ENCODE results near the gene TP53INP2. TPM values are rescaled to one million over a fixed set of nuclear protein-coding genes. Genes with fewer than 3 reads are reported as not detected.

Gene TP53INP2
- total and polyA plus RNA-seq, 9 of the 15 experiments (the other 6 are each of a cell fraction or from before 2014, with no cell fraction given) = 0.43 to 5.0 (median 1.3) TPM

DNA sequence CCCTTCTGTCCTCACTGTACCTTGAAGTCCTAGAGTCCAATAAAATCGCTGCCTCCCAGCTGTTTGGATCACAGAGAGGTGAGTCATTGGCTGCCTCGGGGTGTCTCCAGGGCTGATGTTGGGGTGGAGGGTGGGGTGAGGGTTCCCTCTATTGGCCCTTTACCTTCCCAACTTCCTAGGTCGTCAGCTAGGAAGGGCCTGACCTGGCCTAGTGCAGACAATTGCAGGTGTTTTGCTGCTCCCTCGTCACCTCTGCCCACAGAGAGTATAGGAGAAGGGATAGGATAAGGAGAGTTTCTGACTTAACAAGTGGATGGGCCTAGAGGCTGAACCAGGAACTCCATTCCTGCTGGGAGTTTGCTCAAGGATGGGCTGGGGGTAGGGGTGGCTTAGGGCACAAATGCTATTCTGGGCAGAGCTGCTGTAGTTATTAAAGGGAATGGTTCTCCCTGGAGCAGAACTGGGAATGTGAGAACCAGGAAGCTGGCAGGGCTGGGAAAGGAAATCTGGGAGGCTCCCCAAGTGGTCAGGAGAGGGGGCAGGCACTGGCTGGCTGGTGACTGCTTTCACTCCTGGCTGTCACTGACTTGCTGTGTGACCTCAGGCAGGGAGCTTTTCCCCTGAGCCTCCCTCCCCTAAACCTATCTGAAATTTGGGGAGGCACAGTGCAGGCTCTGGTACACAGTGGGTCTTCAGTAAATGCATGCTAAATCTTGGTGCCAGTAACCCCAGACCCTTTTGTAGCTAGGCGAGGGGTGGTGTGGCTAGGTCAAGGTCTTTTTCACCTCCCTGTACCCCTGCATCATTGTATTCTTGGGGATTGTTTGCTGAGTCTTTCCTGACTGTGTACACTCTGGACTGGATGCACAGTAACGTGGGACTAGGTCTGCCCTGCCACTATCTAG, 1.5 kb downstream of the TP53INP2 start (continued):
- TF ChIP-seq, protein P1, sequence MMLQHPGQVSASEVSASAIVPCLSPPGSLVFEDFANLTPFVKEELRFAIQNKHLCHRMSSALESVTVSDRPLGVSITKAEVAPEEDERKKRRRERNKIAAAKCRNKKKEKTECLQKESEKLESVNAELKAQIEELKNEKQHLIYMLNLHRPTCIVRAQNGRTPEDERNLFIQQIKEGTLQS (IDR thresholded peaks at IDR 0.05) = peak; percentile 84
- TF ChIP-seq, protein P1 (CRISPR knock-in tag; conservative IDR thresholded peaks at IDR 0.05) = no peak; the same call in 1 of the 2 replicates
- TF ChIP-seq, protein P2, sequence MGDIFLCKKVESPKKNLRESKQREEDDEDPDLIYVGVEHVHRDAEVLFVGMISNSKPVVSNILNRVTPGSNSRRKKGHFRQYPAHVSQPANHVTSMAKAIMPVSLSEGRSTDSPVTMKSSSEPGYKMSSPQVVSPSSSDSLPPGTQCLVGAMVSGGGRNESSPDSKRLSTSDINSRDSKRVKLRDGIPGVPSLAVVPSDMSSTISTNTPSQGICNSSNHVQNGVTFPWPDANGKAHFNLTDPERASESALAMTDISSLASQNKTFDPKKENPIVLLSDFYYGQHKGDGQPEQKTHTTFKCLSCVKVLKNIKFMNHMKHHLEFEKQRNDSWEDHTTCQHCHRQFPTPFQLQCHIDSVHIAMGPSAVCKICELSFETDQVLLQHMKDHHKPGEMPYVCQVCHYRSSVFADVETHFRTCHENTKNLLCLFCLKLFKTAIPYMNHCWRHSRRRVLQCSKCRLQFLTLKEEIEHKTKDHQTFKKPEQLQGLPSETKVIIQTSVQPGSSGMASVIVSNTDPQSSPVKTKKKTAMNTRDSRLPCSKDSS (IDR thresholded peaks at IDR 0.05; ENCODE audit: low read depth, partially characterized antibody) = no peak
- TF ChIP-seq RAD21 (CRISPR knock-in tag; conservative IDR thresholded peaks at IDR 0.05 in 1 of 2, IDR thresholded peaks at IDR 0.05 in 1 of 2) (peak; percentile 48 to 63), GABPB1 (CRISPR knock-in tag; IDR thresholded peaks at IDR 0.05) (0 out of 2 replicates have a peak, but pooled peaks have one; percentile 5), JUND (IDR thresholded peaks at IDR 0.05; ENCODE audit: borderline replicate concordance, low read depth, low read length) (peak; percentile 91), JUND (tag; IDR thresholded peaks at IDR 0.05; ENCODE audit: borderline replicate concordance, low read depth, low read length) (peak; percentile 89; the same call in 2 of the 3 replicates), DPF2 (IDR thresholded peaks at IDR 0.05) (peak; percentile 33), FOSL1 (tag; conservative IDR thresholded peaks at IDR 0.05) (peak; percentile 86), SMARCA4 (IDR thresholded peaks at IDR 0.05) (0 out of 2 replicates have a peak, but pooled peaks have one; percentile 11), STAG1 (CRISPR knock-in tag; IDR thresholded peaks at IDR 0.05; ENCODE audit: borderline replicate concordance) (0 out of 2 replicates have a peak, but pooled peaks have one; percentile 24), POLR3A (IDR thresholded peaks at IDR 0.05; ENCODE audit: borderline replicate concordance, extremely low read depth, insufficient read depth, insufficient read length) (no peak)
- TF ChIP-seq, protein P3, sequence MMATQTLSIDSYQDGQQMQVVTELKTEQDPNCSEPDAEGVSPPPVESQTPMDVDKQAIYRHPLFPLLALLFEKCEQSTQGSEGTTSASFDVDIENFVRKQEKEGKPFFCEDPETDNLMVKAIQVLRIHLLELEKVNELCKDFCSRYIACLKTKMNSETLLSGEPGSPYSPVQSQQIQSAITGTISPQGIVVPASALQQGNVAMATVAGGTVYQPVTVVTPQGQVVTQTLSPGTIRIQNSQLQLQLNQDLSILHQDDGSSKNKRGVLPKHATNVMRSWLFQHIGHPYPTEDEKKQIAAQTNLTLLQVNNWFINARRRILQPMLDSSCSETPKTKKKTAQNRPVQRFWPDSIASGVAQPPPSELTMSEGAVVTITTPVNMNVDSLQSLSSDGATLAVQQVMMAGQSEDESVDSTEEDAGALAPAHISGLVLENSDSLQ (IDR thresholded peaks at IDR 0.05) = 0 out of 2 replicates have a peak, but pooled peaks have one; percentile 2
- TF ChIP-seq, protein P4, sequence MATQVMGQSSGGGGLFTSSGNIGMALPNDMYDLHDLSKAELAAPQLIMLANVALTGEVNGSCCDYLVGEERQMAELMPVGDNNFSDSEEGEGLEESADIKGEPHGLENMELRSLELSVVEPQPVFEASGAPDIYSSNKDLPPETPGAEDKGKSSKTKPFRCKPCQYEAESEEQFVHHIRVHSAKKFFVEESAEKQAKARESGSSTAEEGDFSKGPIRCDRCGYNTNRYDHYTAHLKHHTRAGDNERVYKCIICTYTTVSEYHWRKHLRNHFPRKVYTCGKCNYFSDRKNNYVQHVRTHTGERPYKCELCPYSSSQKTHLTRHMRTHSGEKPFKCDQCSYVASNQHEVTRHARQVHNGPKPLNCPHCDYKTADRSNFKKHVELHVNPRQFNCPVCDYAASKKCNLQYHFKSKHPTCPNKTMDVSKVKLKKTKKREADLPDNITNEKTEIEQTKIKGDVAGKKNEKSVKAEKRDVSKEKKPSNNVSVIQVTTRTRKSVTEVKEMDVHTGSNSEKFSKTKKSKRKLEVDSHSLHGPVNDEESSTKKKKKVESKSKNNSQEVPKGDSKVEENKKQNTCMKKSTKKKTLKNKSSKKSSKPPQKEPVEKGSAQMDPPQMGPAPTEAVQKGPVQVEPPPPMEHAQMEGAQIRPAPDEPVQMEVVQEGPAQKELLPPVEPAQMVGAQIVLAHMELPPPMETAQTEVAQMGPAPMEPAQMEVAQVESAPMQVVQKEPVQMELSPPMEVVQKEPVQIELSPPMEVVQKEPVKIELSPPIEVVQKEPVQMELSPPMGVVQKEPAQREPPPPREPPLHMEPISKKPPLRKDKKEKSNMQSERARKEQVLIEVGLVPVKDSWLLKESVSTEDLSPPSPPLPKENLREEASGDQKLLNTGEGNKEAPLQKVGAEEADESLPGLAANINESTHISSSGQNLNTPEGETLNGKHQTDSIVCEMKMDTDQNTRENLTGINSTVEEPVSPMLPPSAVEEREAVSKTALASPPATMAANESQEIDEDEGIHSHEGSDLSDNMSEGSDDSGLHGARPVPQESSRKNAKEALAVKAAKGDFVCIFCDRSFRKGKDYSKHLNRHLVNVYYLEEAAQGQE (IDR thresholded peaks at IDR 0.05; ENCODE audit: borderline replicate concordance) = peak; percentile 47; the same call in 1 of the 2 replicates
- TF ChIP-seq, protein P4 (CRISPR knock-in tag; IDR thresholded peaks at IDR 0.05; ENCODE audit: low read depth) = no peak
